ENCODE results near the gene GBF1.

GRCh38 chr10:102297101-102297500 lies 51.8 kb downstream of the GBF1 start:
- TF ChIP-seq MAX (IDR thresholded peaks at IDR 0.05) (no peak), CTCF (IDR thresholded peaks at IDR 0.05; ENCODE audit: low read depth, low read length, missing input control) (no peak), ATF3 (IDR thresholded peaks at IDR 0.05) (no peak), RAD21 (IDR thresholded peaks at IDR 0.05) (no peak), YY1 (IDR thresholded peaks at IDR 0.05) (no peak)
